HepG2 (cell line): ENCODE measurements around the gene CDH23. TPM values are rescaled to one million over a fixed set of nuclear protein-coding genes. Genes with fewer than 3 reads are reported as not detected.
A peak's percentile ranks its signal among the peaks of the same experiment; 100 is the strongest.

ENCODE experiments used
- ATAC-seq: fragments of 200-7000 bp; cut with Tn5 transposase; 3 replicates; pipeline ENCODE4 v1.9.1; 2020; ENCODE audit warnings: mild to moderate bottlenecking, moderate library complexity
- BruUV-seq: library from RNA; stranded (reverse); fragments of 400-500 nt; replicated peaks from 2 replicates; lab custom pipeline; 2021; lab: Mats Ljungman, UMichigan
- CTCF ChIA-PET: fragments of 300-600 bp; formaldehyde crosslinking; extraction: SDS; loops from one replicate; lab custom pipeline; 2021; ENCODE audit warnings: low total read pairs, inconsistent platforms, low intra/inter-chr PET ratio; lab: Yijun Ruan, JAX
- POLR2A ChIA-PET: fragments of 350-600 bp; sonication (Branson Sonifier 250); formaldehyde crosslinking; loops from one replicate; lab custom pipeline; 2020; ENCODE audit warnings: antibody characterized with exemption, inconsistent platforms; lab: Yijun Ruan, JAX
- DNase-seq: peaks from one replicate; pipeline ENCODE4 v3.0.0-alpha.2; 2015; ENCODE audit warnings: low spot score
- FAIRE-seq: peaks from 3 replicates; lab custom pipeline; 2011; peaks lifted over from hg19 to GRCh38; lab: Jason Lieb, UNC
- H2AFZ ChIP-seq: one replicate; pipeline ENCODE4 v1.6.1; 2011; ENCODE audit warnings: low read length, inconsistent platforms
- H3K27ac ChIP-seq: fragments of 300-600 bp; 3 replicates; pipeline ENCODE4 v1.8.0; 2011; ENCODE audit warnings: mixed run types, mild to moderate bottlenecking, mixed read lengths, low read length, inconsistent platforms; ENCODE audit not compliant: insufficient read depth; ENCODE audit errors: extremely low read length
- H3K27me3 ChIP-seq, 2 experiments: fragments of 200-600 bp in 1 of 2; 2 replicates in 1 of 2; 3 replicates in 1 of 2; pipeline versions ENCODE4 v1.6.0 to v1.8.0; 2011; ENCODE audit warnings: low read length in 2 of 2, mild to moderate bottlenecking in 2 of 2, moderate library complexity in 2 of 2, inconsistent platforms in 1 of 2; ENCODE audit not compliant: insufficient read depth in 2 of 2, control insufficient read depth in 1 of 2
- H3K36me3 ChIP-seq, 2 experiments: fragments of 200-600 bp in 1 of 2; replicated peaks in 1 of 2; 2 replicates in 1 of 2; 3 replicates in 1 of 2; pipeline versions ENCODE4 v1.5.1 to v1.8.0; 2011; ENCODE audit warnings: low read length in 2 of 2, inconsistent platforms in 1 of 2; ENCODE audit not compliant: insufficient read depth in 2 of 2, control insufficient read depth in 1 of 2
- H3K4me1 ChIP-seq: 2 replicates; pipeline ENCODE4 v1.5.1; 2012; ENCODE audit warnings: low read length, inconsistent platforms; ENCODE audit not compliant: insufficient read depth
- H3K4me2 ChIP-seq: 2 replicates; pipeline ENCODE4 v1.6.0; 2011; ENCODE audit warnings: low read depth, low read length, inconsistent platforms
- H3K4me3 ChIP-seq, 3 experiments: fragments of 200-600 bp in 1 of 3; sonication (generic), shearing (Covaris generic) in 1 of 3; replicated peaks in 1 of 3; 2 replicates each; pipeline ENCODE4 v1.5.1; 2011 to 2016; ENCODE audit warnings: low read length in 3 of 3, inconsistent platforms in 2 of 3, low read depth in 2 of 3, mild to moderate bottlenecking in 2 of 3, control low read depth in 1 of 3, mixed read lengths in 1 of 3; ENCODE audit not compliant: insufficient read depth in 1 of 3
- H3K79me2 ChIP-seq: one replicate; pipeline ENCODE4 v1.6.1; 2011; ENCODE audit warnings: low read length, inconsistent platforms; ENCODE audit not compliant: insufficient read depth
- H3K9ac ChIP-seq: 2 replicates; pipeline ENCODE4 v1.6.0; 2011; ENCODE audit warnings: mild to moderate bottlenecking, low read depth, low read length, inconsistent platforms; ENCODE audit not compliant: insufficient read depth
- H3K9me3 ChIP-seq: 2 replicates; pipeline ENCODE4 v1.5.1; 2012; ENCODE audit warnings: mild to moderate bottlenecking, low read length
- H4K20me1 ChIP-seq: 2 replicates; pipeline ENCODE4 v1.6.0; 2011; ENCODE audit warnings: inconsistent platforms, mild to moderate bottlenecking, low read length, moderate library complexity; ENCODE audit not compliant: insufficient read depth
- AGO1 ChIP-seq: fragments of 200-400 bp; formaldehyde crosslinking; IDR thresholded peaks from 2 replicates; pipeline ENCODE4 v1.6.1; 2017; ENCODE audit warnings: mild to moderate bottlenecking, low read depth, low read length, moderate library complexity; ENCODE audit not compliant: poor library complexity, severe bottlenecking
- AKAP8 ChIP-seq: sonication (generic); formaldehyde crosslinking; IDR thresholded peaks from 2 replicates; pipeline ENCODE4 v1.5.1; 2020; ENCODE audit warnings: mild to moderate bottlenecking, missing genetic modification reagents
- ARNT2 ChIP-seq: sonication (generic); formaldehyde crosslinking; IDR thresholded peaks from 2 replicates; pipeline ENCODE4 v1.8.0; 2022; ENCODE audit warnings: mild to moderate bottlenecking, low read depth, missing genetic modification reagents, moderate library complexity
- CBFB ChIP-seq: sonication (generic); formaldehyde crosslinking; IDR thresholded peaks from 2 replicates; pipeline ENCODE4 v1.4.0; 2020; ENCODE audit warnings: missing genetic modification reagents
- FLYWCH1 ChIP-seq: sonication (generic); formaldehyde crosslinking; IDR thresholded peaks from 2 replicates; pipeline ENCODE4 v1.8.1; 2023; ENCODE audit warnings: mild to moderate bottlenecking, missing genetic modification reagents
- HES4 ChIP-seq: sonication (generic); formaldehyde crosslinking; IDR thresholded peaks from 2 replicates; pipeline ENCODE4 v1.9.0; 2021; ENCODE audit warnings: mild to moderate bottlenecking, missing genetic modification reagents, borderline replicate concordance
- HNRNPK ChIP-seq: fragments of 200-400 bp; formaldehyde crosslinking; IDR thresholded peaks from 2 replicates; pipeline ENCODE4 v1.6.1; 2018; ENCODE audit warnings: low read length, low read depth, moderate library complexity, mild to moderate bottlenecking; ENCODE audit not compliant: poor library complexity, severe bottlenecking
- IRF1 ChIP-seq: sonication (generic); formaldehyde crosslinking; IDR thresholded peaks from 2 replicates; pipeline ENCODE4 v1.4.0; 2020; ENCODE audit warnings: low read depth, mild to moderate bottlenecking, missing genetic modification reagents
- JARID2 ChIP-seq: sonication (generic); formaldehyde crosslinking; IDR thresholded peaks from 2 replicates; pipeline ENCODE4 v1.8.1; 2023; ENCODE audit warnings: missing genetic modification reagents, inconsistent platforms; ENCODE audit not compliant: insufficient replicate concordance
- MXD4 ChIP-seq: IDR thresholded peaks from 2 replicates; pipeline ENCODE4 v1.6.1; 2016; ENCODE audit warnings: mild to moderate bottlenecking, missing biosample characterization, missing genetic modification reagents
- NKX3-1 ChIP-seq: sonication (generic); formaldehyde crosslinking; IDR thresholded peaks from 2 replicates; pipeline ENCODE4 v1.5.0; 2020; ENCODE audit warnings: missing genetic modification reagents
- PCBP2 ChIP-seq: fragments of 200-400 bp; formaldehyde crosslinking; optimal IDR thresholded peaks from 2 replicates; pipeline ENCODE3; 2018; ENCODE audit warnings: low read length, low read depth; ENCODE audit not compliant: poor library complexity, severe bottlenecking
- POLR2A ChIP-seq, 2 experiments: IDR thresholded peaks; 2 replicates each; pipeline ENCODE4 v1.6.1; 2011; ENCODE audit warnings: low read depth in 2 of 2, low read length in 2 of 2, mild to moderate bottlenecking in 1 of 2, moderate library complexity in 1 of 2; ENCODE audit not compliant: insufficient read depth in 1 of 2
- PPARG ChIP-seq: conservative IDR thresholded peaks from 2 replicates; pipeline ENCODE4 v1.6.1; 2016; ENCODE audit warnings: missing biosample characterization, missing genetic modification reagents
- RBM22 ChIP-seq: fragments of 200-400 bp; formaldehyde crosslinking; optimal IDR thresholded peaks from 2 replicates; pipeline ENCODE3; 2017; ENCODE audit warnings: mild to moderate bottlenecking, low read length, moderate library complexity
- RNF219 ChIP-seq: sonication (generic); formaldehyde crosslinking; IDR thresholded peaks from 2 replicates; pipeline ENCODE4 v1.5.0; 2020; ENCODE audit warnings: mild to moderate bottlenecking, missing genetic modification reagents
- SAP130 ChIP-seq: IDR thresholded peaks from 2 replicates; pipeline ENCODE4 v1.6.1; 2016; ENCODE audit warnings: low read depth
- TAF1 ChIP-seq: sonication (generic); formaldehyde crosslinking; IDR thresholded peaks from 2 replicates; pipeline ENCODE4 v1.4.0; 2020; ENCODE audit warnings: missing genetic modification reagents
- TFAP4 ChIP-seq: sonication (generic); IDR thresholded peaks from 2 replicates; pipeline ENCODE4 v1.6.1; 2016; ENCODE audit warnings: low read depth, borderline replicate concordance
- ZKSCAN1 ChIP-seq: fragments of 150-350 bp; IDR thresholded peaks from 2 replicates; pipeline ENCODE4 v1.6.1; 2014; ENCODE audit warnings: low read length
- ZMYM3 ChIP-seq: sonication (generic); formaldehyde crosslinking; IDR thresholded peaks from 2 replicates; pipeline ENCODE4 v1.5.1; 2020; ENCODE audit warnings: mild to moderate bottlenecking, missing genetic modification reagents
- ZNF432 ChIP-seq: sonication (generic); formaldehyde crosslinking; IDR thresholded peaks from 2 replicates; pipeline ENCODE4 v1.5.0; 2020; ENCODE audit warnings: missing genetic modification reagents, mild to moderate bottlenecking, borderline replicate concordance
- ZNF768 ChIP-seq: sonication (generic); formaldehyde crosslinking; IDR thresholded peaks from 2 replicates; pipeline ENCODE4 v1.4.0; 2020; ENCODE audit warnings: missing genetic modification reagents
- WGBS: methylation state at CpG from one replicate; pipeline ENCODE4 v1.1.6; 2017; ENCODE audit warnings: low lambda C conversion rate; 5-methylcytosine and 5-hydroxymethylcytosine counted together
- in situ Hi-C: cut with HindIII; loops from 2 replicates; pipeline ENCODE4 v1.10.0; 2017; ENCODE audit warnings: low pct_unique_long_range_greater_than_20kb; ENCODE audit not compliant: extremely low pct_ligation_motif_present
- intact Hi-C: fragments of 100-400 bp; cut with micrococcal nuclease; formaldehyde crosslinking; loops from one replicate; pipeline ENCODE4 v1.10.0; 2022; ENCODE audit not compliant: unreplicated experiment
- polyA plus RNA-seq, 8 experiments: library from polyadenylated mRNA; depleted of rRNA in 3 of 8; stranded (reverse) in 7 of 8; unstranded in 1 of 8; fragments of >200 nt; fragmentation: Illumina TruSeq in 4 of 8; extraction: Trizol in 4 of 8; gene quantifications; 2 replicates each; pipeline versions ENCODE4 v1.2.1 to v1.2.3, GENCODE V29; 2011 to 2016; ENCODE audit warnings: low read depth in 4 of 8, missing spikeins in 1 of 8, mixed read lengths in 1 of 8; ENCODE audit not compliant: insufficient read depth in 1 of 8
- total RNA-seq, 5 experiments: library from RNA; depleted of rRNA; stranded (reverse); fragments of >200 nt; fragmentation: Illumina TruSeq; extraction: Trizol; gene quantifications; 2 replicates each; pipeline ENCODE4 v1.2.3, GENCODE V29; 2016; ENCODE audit warnings: low read depth in 1 of 5

CDH23 gene
- total and polyA plus RNA-seq, 2 of the 13 experiments (the other 11 are each of a cell fraction or from before 2014, with no cell fraction given): 0.13 TPM; not detected in 1

GRCh38 chr10:71814922-71815411 is 418.2 kb downstream of the CDH23 start:
- BruUV-seq: no TSS peak
- peaks cover 32 to 45% of the 10 kb centered on the region in 2 experiments for H3K36me3 ChIP-seq
- H3K4me2 ChIP-seq: no peak overlapping the region
- peak; percentile 27; the same call in 2 of the 3 replicates for ATAC-seq
- no peak overlapping the region for H3K27ac ChIP-seq
- H4K20me1 ChIP-seq: no peaks in the 10 kb centered on the region
- H3K4me1 ChIP-seq: no peaks in the 10 kb centered on the region
- no peaks in the 10 kb centered on the region for H3K9me3 ChIP-seq
- no peak for DNase-seq
- H3K9ac ChIP-seq: no peak overlapping the region
- CTCF ChIA-PET: no interaction called here
- POLR2A ChIA-PET: interaction anchor here (1.4 kb wide), 1 partner anchor 9 kb away, joined by 3 read pairs; no protein-coding TSS in a partner anchor
- intact Hi-C loops (loop anchor here (5.0 kb wide), 1 partner anchor 43 kb away; the partner anchor contains the start of gene VSIR), in situ Hi-C loops (no loop called here)
- no peaks in the 10 kb centered on the region for H3K79me2 ChIP-seq
- no peak for FAIRE-seq
- no peak overlapping the region for H3K4me3 ChIP-seq
- H3K27me3 ChIP-seq: no peaks in the 10 kb centered on the region
- 95% methylated on average over 15 of the region's 26 CpGs for WGBS
- no peak overlapping the region for H2AFZ ChIP-seq
- TF ChIP-seq HES4 (CRISPR knock-in tag) (no peak), POLR2A (IDR thresholded peaks at IDR 0.05; ENCODE audit: insufficient read depth in 1 of 2, low read depth in 2 of 2, low read length in 2 of 2) (0 out of 4 replicates have a peak, but pooled peaks of 1 of the 2 experiments have one; percentile 28), ZMYM3 (CRISPR knock-in tag) (no peak), CBFB (CRISPR knock-in tag) (no peak), TAF1 (CRISPR knock-in tag) (no peak), JARID2 (CRISPR knock-in tag) (no peak), ZKSCAN1 (no peak), RBM22 (peak; percentile 23), ARNT2 (CRISPR knock-in tag) (no peak), ZNF432 (no peak), FLYWCH1 (CRISPR knock-in tag) (no peak), PPARG (CRISPR knock-in tag) (no peak), AGO1 (peak; percentile 44), HNRNPK (no peak), IRF1 (CRISPR knock-in tag) (no peak), NKX3-1 (CRISPR knock-in tag) (no peak), RNF219 (no peak), TFAP4 (no peak), ZNF768 (CRISPR knock-in tag) (no peak), SAP130 (CRISPR knock-in tag) (no peak), AKAP8 (CRISPR knock-in tag) (0 out of 2 replicates have a peak, but pooled peaks have one; percentile 59), PCBP2 (no peak), MXD4 (no peak)
